Astrocyte (in vitro differentiated cells and primary cell): ENCODE data around the gene TNIP1.

Experiments
- CTCF ChIP-seq: IDR thresholded peaks from 2 replicates; pipeline ENCODE4 v1.5.1; 2011; ENCODE audit warnings: low read depth, mild to moderate bottlenecking, inconsistent platforms, low read length, moderate library complexity; ENCODE audit not compliant: insufficient read depth
- EZH2 ChIP-seq: IDR thresholded peaks from 2 replicates; pipeline ENCODE4 v1.6.1; 2012; ENCODE audit warnings: mild to moderate bottlenecking, low read length, inconsistent platforms; ENCODE audit not compliant: insufficient read depth

GRCh38 chr5:151104795-151105194, 24.0 kb upstream of the TNIP1 start:
- no peak for TF ChIP-seq CTCF
- TF ChIP-seq EZH2: no peak
